ENCODE results near the gene CACNA1I. TPM values are rescaled to one million over a fixed set of nuclear protein-coding genes. Genes with fewer than 3 reads are reported as not detected.

Gene CACNA1I
- total and polyA plus RNA-seq, 2 experiments from 2014 or later: 0.17 to 0.21 TPM

DNA sequence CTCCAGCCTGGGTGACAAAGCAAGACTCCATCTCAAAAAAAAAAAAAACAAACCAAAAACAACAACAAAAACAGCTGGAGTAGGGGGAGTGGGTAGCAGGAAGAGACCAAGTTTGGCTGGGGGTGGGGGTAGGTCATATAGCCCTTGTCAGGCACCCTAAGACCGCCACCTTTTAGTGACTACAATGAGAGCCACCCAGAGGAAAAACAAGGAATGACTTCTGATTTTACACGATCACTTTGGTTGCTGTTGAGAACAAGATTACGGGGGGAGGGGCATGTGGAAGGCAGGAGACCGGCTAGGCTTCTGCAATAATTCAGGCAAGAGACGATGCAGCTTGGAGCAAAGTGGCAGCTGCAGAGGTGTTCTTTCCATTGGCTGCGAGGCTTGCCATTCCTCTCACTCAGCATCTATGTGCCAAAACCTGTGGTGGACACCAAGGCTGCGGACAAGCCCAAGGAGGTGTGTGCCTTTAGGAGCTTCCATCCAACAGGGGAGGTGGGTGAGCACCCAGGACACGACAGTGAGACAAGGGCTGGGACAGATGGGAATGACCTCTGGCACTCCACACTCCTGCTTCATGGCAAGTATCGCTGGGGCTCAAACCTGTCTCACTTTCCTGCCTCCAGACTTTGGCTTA is 39.7 kb upstream of the CACNA1I start:
- H3K4me2 ChIP-seq: peak overlapping the region; percentile 83
- H3K27me3 ChIP-seq: no peaks in the 10 kb centered on the region
- peaks cover 36% of the 10 kb centered on the region for H3K4me1 ChIP-seq (ENCODE audit: insufficient read depth)
- no peak overlapping the region for H2AFZ ChIP-seq
- peaks cover 32% of the 10 kb centered on the region for H4K20me1 ChIP-seq (ENCODE audit: insufficient read depth, poor library complexity, severe bottlenecking)
- no peaks in the 10 kb centered on the region for H3K9me3 ChIP-seq (ENCODE audit: low read depth)
- DNase-seq (ENCODE audit: low spot score): peak; percentile 68
- H3K27ac ChIP-seq: no peak overlapping the region
- no peak for TF ChIP-seq EZH2 (IDR thresholded peaks at IDR 0.05; ENCODE audit: borderline replicate concordance)
- TF ChIP-seq CTCF (IDR thresholded peaks at IDR 0.05; ENCODE audit: poor library complexity): peak; percentile 31
- no peak overlapping the region for H3K4me3 ChIP-seq
- 62% methylated on average over 9 of the region's 9 CpGs for WGBS (ENCODE audit: low lambda C conversion rate, missing lambda C conversion rate)
- no peaks in the 10 kb centered on the region for H3K36me3 ChIP-seq (replicated peaks; ENCODE audit: insufficient read depth, low read depth)
- peaks cover 41% of the 10 kb centered on the region for H3K79me2 ChIP-seq
- no peaks in the 10 kb centered on the region for H3K9me2 ChIP-seq (replicated peaks; ENCODE audit: insufficient read depth)

- Histone ChIP-seq H3K9me2 (replicated peaks; ENCODE audit: insufficient read depth) (no peaks in the 10 kb centered on the region), H3K4me2 (peak within 1 kb of the TSS; percentile 83), H2AFZ (peak within 1 kb of the TSS; percentile 64), H3K4me3 (peak within 1 kb of the TSS; percentile 40), H4K20me1 (ENCODE audit: insufficient read depth, poor library complexity, severe bottlenecking) (peaks cover 16% of the 10 kb centered on the region), H3K9me3 (ENCODE audit: low read depth) (no peaks in the 10 kb centered on the region), H3K36me3 (replicated peaks; ENCODE audit: insufficient read depth, low read depth) (no peaks in the 10 kb centered on the region), H3K4me1 (ENCODE audit: insufficient read depth) (peaks cover 36% of the 10 kb centered on the region), H3K79me2 (peaks cover 41% of the 10 kb centered on the region), H3K27ac (peak within 1 kb of the TSS; percentile 72), H3K27me3 (no peaks in the 10 kb centered on the region)
- TF ChIP-seq CTCF (IDR thresholded peaks at IDR 0.05; ENCODE audit: poor library complexity): no peak
- TF ChIP-seq EZH2phosphoT487 (IDR thresholded peaks at IDR 0.05; ENCODE audit: low read depth, severe bottlenecking, unreplicated experiment): no peak
- no peak for TF ChIP-seq EZH2 (IDR thresholded peaks at IDR 0.05; ENCODE audit: borderline replicate concordance)
- peak; percentile 100 for DNase-seq (ENCODE audit: low spot score)
- WGBS (ENCODE audit: low lambda C conversion rate, missing lambda C conversion rate): under 1% methylated on average over 56 of the region's 67 CpGs
Observed at GRCh38 chr22:39532215-39533073, 38.1 kb upstream of the CACNA1I start, which contains the start of gene RPS19BP1. TSS of gene RPS19BP1 (minus strand) at chr22:39532748. CDS start at chr22:39532738, 10 bp downstream.

DNA sequence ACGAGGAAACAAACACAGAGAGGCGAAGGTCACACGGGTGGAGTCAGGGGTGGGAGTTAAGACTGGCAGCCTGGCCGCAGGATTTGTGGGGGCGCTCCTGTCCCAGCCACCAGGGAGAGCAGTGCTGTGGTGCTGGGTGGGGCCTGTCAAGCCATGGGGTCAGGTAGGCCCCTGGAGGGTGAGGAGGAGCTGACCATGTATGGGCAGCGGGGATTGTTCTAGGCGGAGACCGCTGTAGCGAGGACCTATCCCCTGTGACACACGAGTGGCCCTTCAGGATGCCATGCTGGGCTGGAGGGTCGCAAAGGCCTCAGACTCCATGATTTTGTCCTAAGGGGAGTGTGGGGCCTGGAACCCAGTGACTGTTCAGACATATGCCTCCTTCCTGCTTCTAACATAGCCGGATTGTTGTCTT is 36.5 kb upstream of the CACNA1I start:
- peak overlapping the region; percentile 74 for H2AFZ ChIP-seq
- H3K9me2 ChIP-seq (replicated peaks; ENCODE audit: insufficient read depth): no peaks in the 10 kb centered on the region
- TF ChIP-seq EZH2 (IDR thresholded peaks at IDR 0.05; ENCODE audit: borderline replicate concordance): no peak
- TF ChIP-seq CTCF (IDR thresholded peaks at IDR 0.05; ENCODE audit: poor library complexity): no peak
- no peak for TF ChIP-seq EZH2phosphoT487 (IDR thresholded peaks at IDR 0.05; ENCODE audit: low read depth, severe bottlenecking, unreplicated experiment)
- peaks cover 22% of the 10 kb centered on the region for H3K4me1 ChIP-seq (ENCODE audit: insufficient read depth)
- H3K79me2 ChIP-seq: peaks cover 31% of the 10 kb centered on the region
- H3K27ac ChIP-seq: no peak overlapping the region
- H3K4me3 ChIP-seq: no peak overlapping the region
- no peaks in the 10 kb centered on the region for H3K36me3 ChIP-seq (replicated peaks; ENCODE audit: insufficient read depth, low read depth)
- no peaks in the 10 kb centered on the region for H4K20me1 ChIP-seq (ENCODE audit: insufficient read depth, poor library complexity, severe bottlenecking)
- DNase-seq (ENCODE audit: low spot score): no peak
- 88% methylated on average over 12 of the region's 12 CpGs for WGBS (ENCODE audit: low lambda C conversion rate, missing lambda C conversion rate)
- no peaks in the 10 kb centered on the region for H3K9me3 ChIP-seq (ENCODE audit: low read depth)
- H3K4me2 ChIP-seq: no peak overlapping the region
- no peaks in the 10 kb centered on the region for H3K27me3 ChIP-seq
